Lower leg skin (tissue), 4 donors: ENCODE measurements around the gene CDC34. TPM values are rescaled to one million over a fixed set of nuclear protein-coding genes. Genes with fewer than 3 reads are reported as not detected.

Experiments used
- DNase-seq, 2 donors: peaks; one replicate each; pipeline ENCODE4 v3.0.0-alpha.2; 2019; ENCODE audit warnings: low spot score in 2 of 2
- H3K4me3 ChIP-seq: fragments of 200-600 bp; sonication (generic); 2 replicates; pipeline ENCODE4 v1.5.1; 2017; ENCODE audit warnings: mild to moderate bottlenecking, low read depth; ENCODE audit not compliant: poor library complexity, severe bottlenecking
- CTCF ChIP-seq, 3 donors: fragments of 450-650 bp; IDR thresholded peaks; one replicate each; pipeline ENCODE4 v1.5.1; 2016; ENCODE audit warnings: antibody characterized with exemption in 3 of 3, mild to moderate bottlenecking in 3 of 3, moderate library complexity in 2 of 3
- POLR2A ChIP-seq, 2 donors: fragments of 450-650 bp; IDR thresholded peaks; one replicate each; pipeline ENCODE4 v1.6.1; 2016 to 2017; ENCODE audit warnings: antibody characterized with exemption in 2 of 2, mild to moderate bottlenecking in 1 of 2, moderate library complexity in 1 of 2
- WGBS, 2 donors: methylation state at CpG; one replicate each; pipeline ENCODE4 v1.1.5; 2018; 5-methylcytosine and 5-hydroxymethylcytosine counted together
- intact Hi-C: fragments of 100-400 bp; cut with DNase I; formaldehyde crosslinking; loops from one replicate; pipeline ENCODE4 v1.15.0; 2023; ENCODE audit warnings: low total_unique reads
- total RNA-seq, 4 donors: library from RNA; depleted of rRNA; stranded (reverse); fragments of >200 nt; gene quantifications; one replicate each; pipeline ENCODE4 v1.1.0, GENCODE V29; 2016

CDC34 gene
- total RNA-seq, 4 donors from 2014 or later, result 129 to 214 (median 140) TPM

GRCh38 chr19:525029-525428 lies 6.5 kb upstream of the CDC34 start:
- intact Hi-C loops, result no loop called here
- 70% methylated on average over 13 to 18 of the region's 18 CpGs for WGBS, 2 donors
- no peak for DNase-seq
- TF ChIP-seq POLR2A (IDR thresholded peaks at IDR 0.05), result no peak
- TF ChIP-seq CTCF (IDR thresholded peaks at IDR 0.05), result no peak
- H3K4me3 ChIP-seq, result no peak overlapping the region

GRCh38 chr19:525857-526419 lies 5.6 kb upstream of the CDC34 start:
- DNase-seq, result no peak
- intact Hi-C loops, result no loop called here
- WGBS, 2 donors, result 42 to 49% methylated on average over 13 of the region's 13 CpGs
- TF ChIP-seq POLR2A (IDR thresholded peaks at IDR 0.05) (no peak), CTCF (IDR thresholded peaks at IDR 0.05) (no peak)
- no peak overlapping the region for H3K4me3 ChIP-seq

- H3K4me3 ChIP-seq, result peak overlapping the region; percentile 75
- DNase-seq, result no peak
- no peak for TF ChIP-seq POLR2A (IDR thresholded peaks at IDR 0.05)
- 63 to 69% methylated on average over 33 to 38 of the region's 38 CpGs for whole genome bisulfite sequencing, 2 donors
- intact Hi-C loops, result no loop called here
Measured at GRCh38 chr19:530134-531008, 1.2 kb upstream of the CDC34 start.

- intact Hi-C loops, result no loop called here
- peak in 1 of 2 donors; percentile 95 for DNase-seq
- TF ChIP-seq POLR2A (IDR thresholded peaks at IDR 0.05) (no peak), CTCF (IDR thresholded peaks at IDR 0.05) (no peak)
- WGBS, 2 donors, result 0 to 2% methylated on average over 11 to 18 of the region's 103 CpGs
- peak overlapping the region; percentile 75 for H3K4me3 ChIP-seq
Measured at GRCh38 chr19:531009-531752, 379 bp upstream of the CDC34 start.

- no peak for TF ChIP-seq CTCF (IDR thresholded peaks at IDR 0.05)
- no peak for TF ChIP-seq POLR2A (IDR thresholded peaks at IDR 0.05)
- DNase-seq, result peak in 1 of 2 donors; percentile 94
- WGBS, 2 donors, result 0 to 1% methylated on average over 32 to 38 of the region's 47 CpGs
- peak overlapping the region; percentile 58 for H3K4me3 ChIP-seq
- intact Hi-C loops, result no loop called here
Measured at GRCh38 chr19:532561-533363, 1.2 kb downstream of the CDC34 start.
